Measurements from ENCODE around the gene TBCB.

The TBCB gene

DNA sequence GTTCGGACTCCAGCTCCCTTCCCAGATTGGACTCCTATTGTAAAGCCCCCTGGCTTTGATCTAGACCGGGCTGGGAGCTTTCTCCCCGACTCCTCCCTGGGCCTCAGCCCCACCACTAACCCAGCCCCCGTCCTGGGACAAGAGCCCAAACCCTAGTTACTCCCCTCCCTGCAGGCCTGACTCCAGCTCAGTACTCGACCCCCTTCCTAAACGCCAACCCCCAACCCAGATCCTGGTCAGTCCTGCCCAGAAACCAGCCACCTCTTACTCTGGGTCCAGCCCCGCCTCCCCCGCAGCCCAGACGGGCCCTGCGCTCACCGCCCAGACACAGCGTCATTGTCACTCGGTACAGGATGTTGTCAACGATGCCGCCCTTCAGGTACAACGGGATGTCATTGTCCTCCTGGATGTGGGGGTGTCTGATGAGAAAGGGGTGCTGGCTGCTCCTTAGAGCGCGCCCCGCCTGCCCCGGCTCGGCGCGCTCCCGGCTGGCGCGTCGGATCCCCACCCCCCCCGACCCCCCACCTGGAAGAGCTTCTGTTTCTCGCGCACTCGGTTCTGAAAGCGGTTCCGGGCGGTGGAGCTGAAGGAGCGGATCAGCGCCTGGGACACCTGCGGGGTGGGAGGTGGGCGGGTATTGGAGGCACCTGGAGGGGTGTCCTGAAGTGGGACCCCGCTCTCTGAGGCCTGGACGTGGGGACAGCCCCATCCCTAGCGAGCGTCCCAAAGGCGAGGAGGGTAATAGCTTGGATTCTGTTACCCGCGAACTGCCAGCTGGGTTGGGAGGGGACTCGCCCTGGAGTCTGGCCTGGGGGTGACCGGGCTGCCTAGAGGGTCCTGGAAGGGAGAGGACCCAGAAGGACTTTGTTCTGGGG, 36.1 kb downstream of the TBCB start:
- ChIA-PET CTCF (interaction anchor here (0.6 kb wide), 1 partner anchor 18 kb away, joined by 3 read pairs; no protein-coding TSS in a partner anchor), POLR2A (interaction anchor here (0.9 to 1.2 kb wide), 3 partner anchors 15 to 37 kb away, joined by 3 to 4 read pairs (median 3); partner anchors contain the start of gene POLR2I)
- TF ChIP-seq LEF1 (IDR thresholded peaks at IDR 0.05; ENCODE audit: borderline replicate concordance) (no peak), SP1 (IDR thresholded peaks at IDR 0.05) (no peak), TARDBP (IDR thresholded peaks at IDR 0.05) (no peak)
- no peak for DNase-seq (ENCODE audit: extremely low spot score)

DNA sequence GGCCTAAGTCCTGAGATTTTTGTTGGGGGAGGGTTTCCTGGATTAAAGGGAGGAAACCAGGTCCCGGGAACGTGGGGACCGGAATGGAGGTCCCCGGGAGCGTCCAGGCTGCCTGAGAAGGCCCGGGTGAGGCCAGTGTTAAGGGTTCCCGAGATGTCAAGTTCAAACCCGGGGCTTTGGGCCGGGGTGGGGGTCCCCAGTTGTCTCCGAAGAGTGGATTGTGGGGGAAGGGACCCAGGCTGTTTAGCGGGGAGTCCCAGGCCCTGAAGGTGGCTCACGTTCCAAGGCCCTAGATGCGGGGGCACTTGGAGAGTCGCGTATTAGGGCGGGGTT, 36.7 kb downstream of the TBCB start:
- CTCF ChIA-PET, result no interaction called here
- no peak for TF ChIP-seq FOXA1 (IDR thresholded peaks at IDR 0.05)
- no peak for TF ChIP-seq BHLHE40 (IDR thresholded peaks at IDR 0.05; ENCODE audit: borderline replicate concordance)
- POLR2A ChIA-PET, result no interaction called here
- DNase-seq (ENCODE audit: extremely low spot score), result no peak

DNA sequence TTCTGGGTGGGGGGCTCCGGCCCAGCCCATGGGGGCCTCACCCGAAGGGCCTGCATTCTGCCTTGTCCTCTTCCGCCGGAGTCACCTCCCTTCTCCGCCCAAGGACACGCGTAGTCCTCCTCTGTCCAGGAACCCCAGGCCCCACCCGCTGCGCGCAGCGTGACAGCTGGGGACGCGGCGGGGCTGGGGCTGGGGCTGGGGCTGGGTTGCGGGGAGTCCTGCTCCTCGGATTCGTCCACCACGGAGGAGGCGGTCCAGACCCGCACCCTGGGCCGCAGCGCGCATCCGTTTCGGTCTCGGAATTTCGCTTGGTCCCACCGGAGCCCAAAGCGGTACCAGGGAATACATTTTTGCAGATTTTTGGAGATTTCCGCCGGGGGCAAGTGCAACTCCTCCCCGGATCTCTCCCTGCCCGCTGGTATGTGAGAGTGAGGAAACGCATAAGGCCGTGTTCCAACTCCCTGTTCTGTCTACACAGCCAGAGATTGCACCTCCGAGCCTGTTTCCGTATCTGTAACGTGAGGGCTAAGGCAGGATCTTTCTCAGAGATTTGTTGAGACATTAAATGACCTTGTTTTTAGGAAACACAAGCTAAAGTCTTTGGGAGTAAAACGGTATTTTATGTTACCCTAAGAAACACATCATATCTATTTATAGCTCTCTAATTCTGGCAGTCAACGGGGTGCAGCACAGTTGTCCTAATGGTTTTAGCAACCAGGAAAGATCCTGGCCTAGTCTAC, 37.3 kb downstream of the TBCB start, which contains the start of gene COX7A1:
TSS of gene COX7A1 (minus strand) at position 96 of the 740 bp plus-strand sequence. CDS start at position 56, 40 bp downstream.
- DNase-seq (ENCODE audit: extremely low spot score), result no peak

DNA sequence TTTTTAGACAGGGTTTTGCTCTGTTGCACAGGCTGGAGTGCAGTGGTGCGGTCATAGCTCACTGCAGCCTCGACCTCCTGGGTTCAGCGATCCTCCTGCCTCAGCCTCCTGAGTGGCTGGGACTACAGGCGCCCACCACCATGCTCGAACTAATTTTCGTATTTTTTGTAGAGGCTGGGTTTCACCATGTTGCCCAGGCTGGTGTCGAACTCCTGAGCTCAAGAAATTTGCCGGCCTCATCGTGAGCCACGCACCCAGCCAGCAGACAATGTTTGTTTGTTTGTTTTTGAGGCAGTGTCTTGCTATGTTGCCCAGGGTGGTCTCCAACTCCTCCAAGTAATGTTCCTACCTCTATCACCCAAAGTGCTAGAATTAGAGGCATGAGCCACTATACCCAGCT, 37.9 kb downstream of the TBCB start:
- ChIA-PET CTCF (no interaction called here), POLR2A (interaction anchor here (1.0 kb wide), 1 partner anchor 38 kb away, joined by 4 read pairs; the partner anchor contains the start of genes POLR2I and TBCB)
- DNase-seq (ENCODE audit: extremely low spot score), result no peak
- TF ChIP-seq SP1 (IDR thresholded peaks at IDR 0.05) (no peak), ZNF384 (IDR thresholded peaks at IDR 0.05) (no peak)

More for the DNA sequence above, 37.3 kb downstream of the TBCB start, which contains the start of gene COX7A1:
- CTCF ChIA-PET, result no interaction called here
- POLR2A ChIA-PET, result interaction anchor here (1.0 kb wide), 1 partner anchor 38 kb away, joined by 4 read pairs; the partner anchor contains the start of genes POLR2I and TBCB
- TF ChIP-seq FOXK2 (IDR thresholded peaks at IDR 0.05) (no peak), NFRKB (IDR thresholded peaks at IDR 0.05) (no peak), SUZ12 (IDR thresholded peaks at IDR 0.05) (no peak), L3MBTL2 (conservative IDR thresholded peaks at IDR 0.05) (no peak), CTBP1 (IDR thresholded peaks at IDR 0.05; ENCODE audit: borderline replicate concordance) (no peak), HDGF (IDR thresholded peaks at IDR 0.05; ENCODE audit: borderline replicate concordance) (no peak), ZNF384 (IDR thresholded peaks at IDR 0.05) (no peak), FOXA1 (IDR thresholded peaks at IDR 0.05) (no peak), FOXM1 (IDR thresholded peaks at IDR 0.05; ENCODE audit: borderline replicate concordance) (no peak), TARDBP (IDR thresholded peaks at IDR 0.05) (no peak), BHLHE40 (IDR thresholded peaks at IDR 0.05; ENCODE audit: borderline replicate concordance) (no peak), ARNT (IDR thresholded peaks at IDR 0.05) (no peak), ELF4 (IDR thresholded peaks at IDR 0.05) (no peak), SP1 (IDR thresholded peaks at IDR 0.05) (no peak), LEF1 (IDR thresholded peaks at IDR 0.05; ENCODE audit: borderline replicate concordance) (no peak)
- TF ChIP-seq, protein P1, sequence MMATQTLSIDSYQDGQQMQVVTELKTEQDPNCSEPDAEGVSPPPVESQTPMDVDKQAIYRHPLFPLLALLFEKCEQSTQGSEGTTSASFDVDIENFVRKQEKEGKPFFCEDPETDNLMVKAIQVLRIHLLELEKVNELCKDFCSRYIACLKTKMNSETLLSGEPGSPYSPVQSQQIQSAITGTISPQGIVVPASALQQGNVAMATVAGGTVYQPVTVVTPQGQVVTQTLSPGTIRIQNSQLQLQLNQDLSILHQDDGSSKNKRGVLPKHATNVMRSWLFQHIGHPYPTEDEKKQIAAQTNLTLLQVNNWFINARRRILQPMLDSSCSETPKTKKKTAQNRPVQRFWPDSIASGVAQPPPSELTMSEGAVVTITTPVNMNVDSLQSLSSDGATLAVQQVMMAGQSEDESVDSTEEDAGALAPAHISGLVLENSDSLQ (IDR thresholded peaks at IDR 0.05), result no peak

DNA sequence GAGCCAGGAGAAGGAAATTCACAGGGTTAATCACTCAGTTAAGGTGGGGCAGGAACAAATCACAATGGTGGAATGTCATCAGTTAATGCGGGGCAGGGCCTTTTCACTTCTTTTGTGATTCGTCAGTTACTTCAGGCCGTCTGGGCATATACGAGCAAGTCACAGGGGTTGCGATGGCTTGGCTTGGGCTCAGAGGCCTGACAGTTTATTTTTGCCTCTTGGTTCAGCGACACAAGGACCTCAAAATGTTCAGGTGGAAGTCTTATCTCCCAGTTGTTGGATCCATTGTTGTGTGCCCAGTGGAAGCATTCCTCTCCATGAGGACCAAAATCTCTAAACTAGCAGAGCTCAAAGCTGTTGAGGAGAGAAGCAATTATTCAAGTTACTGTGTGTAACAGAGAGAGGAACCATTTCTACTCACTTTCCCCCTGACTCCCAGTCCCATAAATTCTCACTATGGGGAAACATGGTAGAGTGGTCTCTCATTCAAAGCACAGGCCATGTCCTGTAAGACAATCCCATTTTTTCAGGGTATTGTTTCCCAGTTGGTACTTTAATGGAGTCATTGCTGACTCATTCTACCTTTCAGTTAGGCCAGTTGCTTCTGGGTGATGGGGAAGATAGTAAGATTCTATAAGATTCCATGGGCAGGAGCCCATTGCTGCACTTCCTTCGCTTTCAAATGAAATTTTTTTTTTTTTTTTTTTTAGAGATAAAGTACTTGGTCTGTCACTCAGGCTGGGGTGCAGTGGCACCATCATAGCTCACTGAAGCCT, 45.7 kb downstream of the TBCB start:
- POLR2A ChIA-PET, result interaction anchor here (0.9 kb wide), 1 partner anchor 33 kb away, joined by 3 read pairs; no protein-coding TSS in a partner anchor
- CTCF ChIA-PET, result no interaction called here
- TF ChIP-seq SP1 (IDR thresholded peaks at IDR 0.05) (no peak), NFRKB (IDR thresholded peaks at IDR 0.05) (no peak)
- DNase-seq (ENCODE audit: extremely low spot score), result no peak

DNA sequence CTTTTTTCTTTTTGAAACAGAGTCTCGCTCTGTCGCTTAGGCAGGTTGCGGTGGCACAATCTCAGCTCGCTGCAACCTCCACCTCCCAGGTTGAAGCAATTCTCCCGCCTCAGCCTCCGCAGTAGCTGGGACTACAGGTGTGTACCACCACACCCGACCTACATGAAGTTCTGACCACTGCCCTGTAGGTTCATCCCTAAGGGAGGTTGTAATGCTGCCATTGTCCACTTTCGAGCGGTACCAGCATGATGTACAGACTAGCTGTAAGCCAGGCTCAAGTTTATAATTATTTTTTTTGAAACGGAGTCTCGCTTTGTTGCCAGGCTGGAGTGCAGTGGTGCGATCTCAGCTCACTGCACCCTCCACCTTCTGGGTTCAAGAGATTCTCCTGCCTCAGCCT, 48.5 kb downstream of the TBCB start:
- no peak for DNase-seq (ENCODE audit: extremely low spot score)
- CTCF ChIA-PET, result no interaction called here
- POLR2A ChIA-PET, result interaction anchor here (1.4 kb wide), 1 partner anchor 36 kb away, joined by 3 read pairs; no protein-coding TSS in a partner anchor
- TF ChIP-seq ZNF384 (IDR thresholded peaks at IDR 0.05), result no peak
- no peak for TF ChIP-seq FOXK2 (IDR thresholded peaks at IDR 0.05)
- no peak for TF ChIP-seq FOXA1 (IDR thresholded peaks at IDR 0.05)
- no peak for TF ChIP-seq ARNT (IDR thresholded peaks at IDR 0.05)
- TF ChIP-seq HDGF (IDR thresholded peaks at IDR 0.05; ENCODE audit: borderline replicate concordance), result no peak
- no peak for TF ChIP-seq SP1 (IDR thresholded peaks at IDR 0.05)
- TF ChIP-seq SUZ12 (IDR thresholded peaks at IDR 0.05), result no peak
- TF ChIP-seq FOXM1 (IDR thresholded peaks at IDR 0.05; ENCODE audit: borderline replicate concordance), result no peak

DNA sequence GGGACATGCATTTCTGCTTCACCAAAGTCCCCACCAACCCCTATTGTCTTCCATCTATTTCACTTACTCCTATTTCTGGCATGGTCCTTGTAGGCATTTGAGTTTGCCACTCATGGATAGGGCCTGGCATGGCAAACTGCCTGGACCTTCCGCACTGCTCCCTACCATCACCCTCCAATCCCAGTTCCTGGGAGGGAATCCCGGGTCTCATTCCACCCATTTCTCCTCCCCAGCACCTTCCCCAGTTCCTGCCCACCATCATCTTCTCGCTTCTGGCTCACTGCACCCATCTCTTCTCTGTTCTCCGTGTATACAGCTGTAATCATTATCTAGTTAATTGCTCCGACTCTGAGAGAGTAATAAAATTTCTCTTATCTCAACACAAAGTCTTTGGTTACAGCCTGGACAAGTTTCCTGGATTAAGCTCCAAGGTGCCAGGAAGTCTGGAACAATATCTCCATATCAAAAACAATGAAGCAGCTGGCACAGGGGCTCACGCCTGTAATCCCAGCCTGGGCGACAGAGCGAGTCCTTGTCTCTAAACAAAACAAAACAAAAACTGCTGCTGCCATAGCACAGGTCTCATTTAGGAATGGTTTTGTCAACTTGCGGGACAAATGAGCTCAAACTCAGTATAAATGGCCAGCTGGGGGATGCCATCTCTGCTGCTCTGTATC, 54.0 kb downstream of the TBCB start:
- DNase-seq (ENCODE audit: extremely low spot score), result no peak
- TF ChIP-seq, protein P1 (IDR thresholded peaks at IDR 0.05), result no peak
- TF ChIP-seq HDGF (IDR thresholded peaks at IDR 0.05; ENCODE audit: borderline replicate concordance) (no peak), SUZ12 (IDR thresholded peaks at IDR 0.05) (no peak), FOXM1 (IDR thresholded peaks at IDR 0.05; ENCODE audit: borderline replicate concordance) (no peak), BHLHE40 (IDR thresholded peaks at IDR 0.05; ENCODE audit: borderline replicate concordance) (no peak), ZNF384 (IDR thresholded peaks at IDR 0.05) (no peak), FOXA1 (IDR thresholded peaks at IDR 0.05) (no peak), ARNT (IDR thresholded peaks at IDR 0.05) (no peak), LEF1 (IDR thresholded peaks at IDR 0.05; ENCODE audit: borderline replicate concordance) (no peak), L3MBTL2 (conservative IDR thresholded peaks at IDR 0.05) (no peak), FOXK2 (IDR thresholded peaks at IDR 0.05) (no peak), TARDBP (IDR thresholded peaks at IDR 0.05) (no peak), NFRKB (IDR thresholded peaks at IDR 0.05) (no peak), SP1 (IDR thresholded peaks at IDR 0.05) (no peak), ELF4 (IDR thresholded peaks at IDR 0.05) (no peak), CTBP1 (IDR thresholded peaks at IDR 0.05; ENCODE audit: borderline replicate concordance) (no peak)
- ChIA-PET CTCF (interaction anchor here (0.6 to 1.7 kb wide), 4 partner anchors 18 to 171 kb away, joined by 3 to 7 read pairs (median 4); no protein-coding TSS in a partner anchor), POLR2A (interaction anchor here (1.3 to 4.4 kb wide), 3 partner anchors 25 to 41 kb away, joined by 4 to 36 read pairs (median 14); partner anchors contain the start of gene CAPNS1)
